ENCODE measurements around the gene RPS16.
"Not testable (repeated sequence)": the region's sequence is repeated elsewhere in the genome, so short reads cannot be mapped to it uniquely, and the experiment has no call there.

Gene RPS16

DNA sequence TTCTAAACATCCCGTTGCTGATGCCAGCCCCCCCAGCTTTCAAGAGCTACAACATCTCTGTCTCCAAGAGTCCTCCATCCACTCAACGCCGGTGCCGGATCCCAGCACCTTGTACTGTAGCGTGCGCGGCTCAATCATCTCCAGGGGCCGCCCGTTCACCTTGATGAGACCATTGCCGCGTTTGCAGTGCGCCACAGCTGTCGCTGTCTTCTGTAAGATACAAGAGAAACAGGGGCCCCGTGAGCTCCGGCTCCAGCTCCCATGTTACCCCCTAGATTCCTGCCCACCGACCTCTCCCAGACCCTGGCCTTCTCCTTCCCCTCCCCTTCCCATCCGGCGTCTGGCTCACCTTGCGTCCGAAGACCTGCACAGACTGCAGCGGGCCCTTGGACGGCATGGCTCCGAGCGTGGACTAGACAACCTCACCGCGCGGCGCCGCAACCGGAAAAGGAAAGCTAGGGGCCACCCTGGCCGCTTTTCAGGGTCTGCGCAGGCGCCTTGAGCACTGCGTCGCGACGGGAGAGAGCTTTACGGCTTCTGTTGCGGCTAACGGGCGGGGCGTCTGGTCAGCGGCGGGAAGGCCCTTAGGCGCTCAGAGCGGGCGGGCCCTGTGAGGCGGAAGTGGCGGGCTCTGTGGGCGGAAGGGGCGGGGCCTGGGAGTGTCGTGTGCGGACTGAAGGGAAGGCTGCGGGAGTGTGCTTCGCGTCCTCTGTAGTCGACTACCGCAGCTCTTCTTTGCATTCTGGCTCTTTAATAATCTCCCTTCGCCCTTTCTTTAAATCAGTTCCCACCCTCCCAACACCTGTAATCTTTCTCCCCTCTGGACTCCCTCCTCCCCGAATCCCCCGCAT lies at the start of gene RPS16:
RPS16 (minus strand) TSS at position 451 of the 851 bp plus-strand sequence; CDS start at position 397, 54 bp downstream.
- peak; percentile 95 for DNase-seq (ENCODE audit: low read depth)

DNA sequence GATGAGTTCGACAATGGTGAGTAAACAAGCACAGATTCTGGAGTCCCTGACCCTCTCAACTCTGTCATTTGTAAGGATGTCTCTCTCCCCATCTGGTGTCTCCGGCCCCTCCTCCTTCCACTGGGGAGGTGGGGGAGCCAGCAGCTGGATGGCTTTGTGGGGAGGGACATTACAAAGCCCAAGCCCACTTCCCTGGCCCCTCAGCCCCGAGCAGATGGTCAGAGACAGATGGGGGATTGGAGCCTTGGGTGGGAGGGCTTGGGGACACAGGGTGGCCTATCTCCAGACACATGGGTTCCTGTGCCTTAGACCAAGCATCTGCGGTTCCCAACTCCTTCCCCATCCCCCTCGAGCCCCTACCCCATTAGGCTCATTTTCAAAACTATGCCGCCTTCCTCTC lies 47.4 kb upstream of the RPS16 start:
- no peak for DNase-seq (ENCODE audit: low read depth)

DNA sequence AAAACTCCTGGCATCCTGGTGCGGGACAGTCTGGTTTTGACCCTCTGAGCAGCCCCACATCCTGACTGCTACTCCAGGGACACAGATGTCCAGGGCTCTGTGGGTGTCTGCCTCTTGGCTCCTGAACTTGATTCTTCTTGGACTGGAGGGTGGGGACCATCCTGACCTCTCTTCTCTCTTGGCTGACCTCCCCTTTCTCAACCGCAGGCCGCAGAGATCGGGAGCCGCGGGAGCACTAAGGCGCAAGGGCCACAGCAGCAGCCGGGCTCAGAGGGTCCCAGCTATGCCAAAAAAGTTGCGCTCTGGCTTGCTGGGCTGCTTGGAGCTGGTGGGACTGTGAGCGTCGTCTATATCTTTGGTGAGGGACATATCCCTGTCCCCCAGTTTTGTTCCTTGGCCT lies 45.9 kb upstream of the RPS16 start:
- DNase-seq (ENCODE audit: low read depth) = no peak

DNA sequence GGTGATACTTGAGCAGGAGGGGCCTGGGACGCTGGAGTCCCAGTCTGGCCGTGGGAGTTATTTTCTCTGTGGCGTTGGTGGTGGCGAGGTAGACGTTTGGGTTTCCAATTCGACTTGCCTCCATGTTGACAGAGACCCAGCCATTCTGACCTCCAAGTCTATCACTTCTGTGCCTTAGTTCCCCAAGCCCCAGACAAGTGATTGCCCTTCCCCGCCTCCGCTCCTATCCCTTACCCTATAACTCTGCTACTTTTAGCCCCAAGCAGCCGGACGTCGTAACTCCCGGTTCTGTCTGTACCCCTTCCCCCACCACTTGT lies 45.4 kb upstream of the RPS16 start:
- no peak for DNase-seq (ENCODE audit: low read depth)

DNA sequence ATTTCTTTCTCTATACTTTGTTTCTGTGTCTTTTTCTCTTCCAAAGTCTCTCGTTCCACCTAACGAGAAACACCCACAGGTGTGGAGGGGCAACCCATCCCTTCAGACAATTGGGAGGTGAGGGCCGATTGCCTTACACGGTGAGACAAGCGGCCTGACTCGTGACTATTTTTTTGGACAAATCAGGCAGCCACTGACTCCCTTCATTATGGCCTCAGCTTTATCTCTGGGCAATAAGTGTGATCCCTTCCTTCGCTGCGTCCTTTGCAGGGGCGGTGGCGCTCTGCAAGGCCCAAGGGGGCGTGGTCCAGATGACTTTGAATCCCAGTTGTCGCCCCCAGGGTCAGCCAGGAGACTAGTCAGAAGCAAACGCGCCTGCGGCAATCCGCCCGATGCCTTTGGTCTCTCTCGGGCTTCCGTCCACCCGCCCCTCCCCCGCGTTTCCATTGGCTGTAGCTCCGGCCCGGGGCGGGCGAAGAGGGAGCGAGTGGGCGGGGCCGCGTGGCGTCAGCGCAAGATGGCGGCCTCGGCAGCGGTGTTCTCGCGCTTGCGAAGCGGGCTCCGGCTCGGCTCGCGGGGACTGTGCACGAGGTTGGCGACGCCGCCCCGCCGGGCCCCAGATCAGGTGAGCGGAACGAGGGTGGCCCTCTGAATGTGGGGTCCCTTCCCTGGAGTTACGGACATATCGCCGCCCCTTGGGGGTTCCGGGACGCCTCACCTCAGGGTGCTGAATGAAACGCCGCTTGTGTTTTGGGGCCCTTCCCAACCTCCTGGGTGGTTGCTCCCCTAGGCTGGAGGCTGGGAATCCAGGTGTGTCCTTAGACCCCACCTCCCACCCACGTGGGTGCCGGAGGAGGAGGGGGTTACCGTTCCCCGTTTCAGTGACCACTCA lies 44.8 kb upstream of the RPS16 start, which contains the start of gene TIMM50:
TIMM50 (plus strand) TSS at position 502 of the 892 bp plus-strand sequence; CDS start at position 518, 16 bp downstream.
- peak; percentile 86 for DNase-seq (ENCODE audit: low read depth)

DNA sequence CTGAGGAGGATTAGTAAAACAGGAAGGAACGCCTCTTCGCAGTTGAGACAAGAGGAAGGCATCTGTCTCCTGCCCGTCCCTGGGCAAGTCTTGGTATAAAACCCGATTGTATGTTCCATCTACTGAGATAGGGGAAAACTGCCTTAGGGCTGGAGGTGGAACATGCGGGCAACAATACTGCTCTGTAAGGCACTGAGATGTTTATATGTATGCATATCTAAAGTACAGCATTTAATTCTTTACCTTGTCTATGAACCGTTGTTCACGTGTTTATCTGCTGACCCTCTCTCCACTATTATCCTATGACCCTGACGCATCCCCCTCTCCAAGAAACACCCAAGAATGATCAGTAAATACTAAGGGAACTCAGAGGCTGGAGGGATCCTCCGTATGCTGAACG lies 44.2 kb upstream of the RPS16 start:
- no peak for DNase-seq (ENCODE audit: low read depth)

DNA sequence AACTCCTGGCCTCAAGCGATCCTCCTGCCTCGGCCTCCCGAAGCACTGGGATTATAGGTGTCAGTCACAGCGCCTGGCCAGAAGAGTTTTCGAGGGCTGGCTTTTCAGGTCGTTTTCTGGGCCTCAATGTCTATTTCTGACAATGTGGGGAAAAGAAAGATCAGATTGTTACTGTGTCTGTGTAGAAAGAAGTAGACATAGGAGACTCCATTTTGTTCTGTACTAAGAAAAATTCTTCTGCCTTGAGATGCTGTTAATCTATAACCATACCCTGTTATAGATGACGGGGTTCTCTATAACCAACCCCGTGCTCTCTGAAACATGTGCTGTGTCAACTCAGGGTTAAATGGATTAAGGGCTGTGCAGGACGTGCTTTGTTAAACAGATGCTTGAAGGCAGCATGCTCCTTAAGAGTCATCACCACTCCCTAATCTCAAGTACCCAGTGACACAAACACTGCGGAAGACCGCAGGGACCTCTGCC lies 43.6 kb upstream of the RPS16 start:
- not testable (repeated sequence) for DNase-seq (ENCODE audit: low read depth)

DNA sequence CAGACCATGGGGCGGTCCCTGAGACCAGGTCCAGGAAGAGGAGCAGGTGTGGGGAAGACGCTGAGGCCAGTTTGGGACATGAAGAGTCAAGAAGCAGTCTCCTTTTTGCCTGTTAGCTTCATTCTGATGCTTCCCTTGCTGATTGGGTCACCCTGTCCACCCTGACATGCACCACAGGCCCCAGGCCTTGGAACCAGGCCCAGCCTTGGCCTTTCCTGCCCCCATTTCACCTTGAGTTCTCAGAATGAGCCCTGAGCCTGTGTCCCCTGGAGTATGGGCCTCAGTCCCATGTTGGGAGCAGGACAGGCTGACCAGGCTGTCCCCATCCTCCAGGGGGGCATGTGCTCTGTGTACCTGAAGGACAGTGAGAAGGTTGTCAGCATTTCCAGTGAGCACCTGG lies 40.0 kb upstream of the RPS16 start:
- no peak for DNase-seq (ENCODE audit: low read depth)

DNA sequence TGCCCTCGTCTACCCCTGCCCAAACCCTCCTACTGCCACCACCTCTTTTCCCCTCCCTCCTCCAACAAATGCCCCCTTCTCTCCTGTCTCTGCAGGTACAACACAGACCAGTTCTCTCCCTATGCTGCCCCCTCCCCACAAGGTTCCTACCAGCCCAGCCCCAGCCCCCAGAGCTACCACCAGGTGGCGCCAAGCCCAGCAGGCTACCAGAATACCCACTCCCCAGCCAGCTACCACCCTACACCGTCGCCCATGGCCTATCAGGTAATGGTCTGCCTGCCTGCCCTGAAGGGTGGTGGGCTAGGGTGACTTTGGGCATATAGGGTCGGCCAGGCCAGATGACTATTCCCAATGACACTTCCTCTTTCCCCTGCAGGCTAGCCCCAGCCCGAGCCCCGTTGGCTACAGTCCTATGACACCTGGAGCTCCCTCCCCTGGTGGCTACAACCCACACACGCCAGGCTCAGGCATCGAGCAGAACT lies 38.4 kb upstream of the RPS16 start:
- DNase-seq (ENCODE audit: low read depth) = peak; percentile 14

DNA sequence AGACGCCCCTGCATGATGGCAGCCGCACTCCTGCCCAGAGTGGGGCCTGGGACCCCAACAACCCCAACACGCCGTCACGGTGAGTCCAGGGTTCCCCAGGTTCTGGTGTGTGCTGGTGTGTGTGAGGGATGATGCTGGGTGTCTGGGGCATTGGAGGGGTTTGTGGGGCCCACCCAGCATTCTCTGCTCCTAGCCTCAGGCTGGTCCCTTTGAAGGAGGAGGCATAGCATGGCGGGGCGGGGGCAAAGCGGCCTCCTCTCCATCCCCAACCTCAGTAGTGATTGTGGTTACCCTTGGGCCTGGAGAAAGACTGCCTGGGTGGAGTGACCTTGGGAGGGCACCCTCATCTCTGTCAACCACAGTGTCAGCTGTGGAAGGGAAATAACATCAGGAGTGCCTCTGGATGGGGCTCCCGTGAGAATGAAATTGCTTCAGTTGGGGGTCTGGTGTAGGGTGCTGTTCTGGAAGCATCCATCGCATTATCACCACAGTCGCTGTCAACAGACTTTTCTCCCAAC lies 37.8 kb upstream of the RPS16 start:
- DNase-seq (ENCODE audit: low read depth) = no peak

DNA sequence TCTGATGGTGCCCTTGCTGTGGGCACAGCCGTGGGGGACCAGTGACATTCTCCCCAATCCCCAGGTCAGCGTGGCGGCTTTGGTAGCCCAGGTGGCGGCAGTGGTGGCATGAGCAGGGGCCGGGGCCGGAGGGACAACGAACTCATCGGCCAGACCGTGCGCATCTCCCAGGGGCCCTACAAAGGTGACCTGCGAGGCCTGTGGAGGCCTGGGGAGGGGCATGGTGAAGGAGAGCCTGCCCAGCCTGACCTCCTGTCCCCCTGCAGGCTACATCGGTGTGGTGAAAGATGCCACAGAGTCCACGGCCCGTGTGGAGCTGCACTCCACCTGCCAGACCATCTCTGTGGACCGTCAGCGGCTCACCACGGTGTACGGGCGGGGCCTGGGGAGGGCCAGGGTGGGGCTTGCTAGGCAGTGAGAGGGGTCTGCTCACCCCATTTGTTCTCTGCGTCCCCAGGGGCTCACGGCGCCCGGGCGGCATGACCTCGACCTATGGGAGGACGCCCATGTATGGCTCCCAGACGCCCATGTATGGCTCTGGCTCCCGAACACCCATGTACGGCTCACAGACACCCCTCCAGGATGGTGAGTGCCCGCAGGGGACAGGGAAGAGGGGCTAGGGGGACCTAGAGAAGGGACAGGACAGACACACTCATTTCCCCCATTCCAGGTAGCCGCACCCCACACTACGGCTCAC lies 37.1 kb upstream of the RPS16 start:
- no peak for DNase-seq (ENCODE audit: low read depth)

DNA sequence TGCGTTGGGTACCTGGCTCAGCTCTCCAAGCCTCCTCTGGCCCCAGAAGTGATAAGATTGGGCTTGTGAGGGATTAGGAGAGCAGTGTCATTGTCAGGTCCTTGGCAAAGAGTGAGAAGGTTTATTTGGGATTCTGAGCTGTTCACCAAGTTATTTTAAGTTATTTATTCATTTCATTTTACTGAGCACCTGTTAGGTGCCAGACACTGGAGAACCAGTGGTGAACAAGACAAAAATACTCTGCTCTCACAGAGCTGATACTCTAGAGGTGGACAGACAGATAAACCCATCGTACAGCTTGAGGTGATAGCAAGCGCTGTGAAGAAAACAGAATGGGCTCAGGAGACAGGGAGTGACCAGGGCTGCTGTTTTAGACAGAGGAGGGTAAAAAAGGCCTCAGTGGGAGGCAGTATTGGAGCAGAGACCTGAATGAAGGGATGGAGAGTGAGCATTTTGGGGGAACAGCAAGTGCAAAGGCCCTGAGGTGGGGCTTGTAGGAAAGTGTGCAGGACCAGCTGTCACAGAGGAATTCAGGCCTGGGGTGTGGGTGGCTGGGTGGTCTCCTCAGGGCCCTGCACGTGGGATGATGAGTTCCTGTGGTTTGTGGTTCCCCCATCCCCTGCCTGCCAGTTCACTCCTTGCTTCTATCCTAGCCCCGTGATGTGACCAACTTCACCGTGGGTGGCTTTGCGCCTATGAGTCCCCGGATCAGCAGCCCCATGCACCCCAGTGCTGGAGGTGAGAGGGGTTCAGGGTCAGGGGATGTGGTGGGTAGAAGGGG lies 36.2 kb upstream of the RPS16 start:
- no peak for DNase-seq (ENCODE audit: low read depth)

DNA sequence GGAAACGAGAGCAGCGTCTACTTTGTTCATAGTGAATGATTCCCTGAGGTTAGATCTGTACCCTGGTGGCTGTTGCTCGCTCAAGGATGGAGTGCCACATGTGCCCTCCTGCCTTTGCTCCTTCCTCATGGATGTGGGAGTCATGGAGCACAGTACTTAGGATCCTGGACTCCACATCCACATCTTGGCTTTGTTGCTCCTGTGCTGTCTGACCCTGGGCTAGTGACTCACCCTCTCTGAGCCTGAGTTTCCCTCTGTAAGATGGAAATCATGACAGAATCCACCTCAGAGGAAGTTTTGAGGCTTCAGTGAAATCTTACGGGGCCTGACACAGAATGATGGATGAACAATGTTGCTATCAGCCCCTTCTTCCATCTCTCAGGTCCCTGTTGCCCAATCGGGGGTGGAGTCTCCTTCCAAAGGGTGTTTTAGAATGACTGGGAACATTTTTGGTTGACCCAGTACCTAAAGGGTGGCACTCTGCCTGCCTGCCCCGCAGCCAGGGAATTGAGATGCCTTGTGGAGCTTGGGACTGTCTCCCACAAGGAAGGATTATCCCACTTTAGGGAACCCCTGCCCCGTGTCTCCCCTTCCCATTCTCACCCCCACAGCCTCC lies 35.1 kb upstream of the RPS16 start:
- DNase-seq (ENCODE audit: low read depth) = no peak

DNA sequence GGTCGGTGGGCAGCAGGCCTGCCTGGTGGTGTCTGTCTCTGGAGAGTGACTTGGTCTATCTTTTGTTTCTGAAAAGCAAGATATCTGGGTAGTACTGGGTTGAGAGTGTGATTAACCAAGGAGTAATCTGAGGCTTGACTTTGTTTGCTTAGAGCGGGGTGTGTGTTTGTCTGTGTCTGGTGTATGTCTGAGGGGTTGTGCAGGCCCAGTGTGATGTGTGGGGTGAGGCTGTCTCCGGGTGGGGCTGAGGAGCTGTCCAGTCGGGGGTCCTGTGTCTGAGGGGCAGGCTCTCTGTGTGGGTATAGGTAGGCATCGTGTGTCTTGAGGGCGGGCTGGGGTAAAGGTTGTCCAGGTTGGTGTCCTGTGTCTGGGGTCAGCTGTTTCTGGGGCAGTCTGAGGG lies 33.8 kb upstream of the RPS16 start:
- no peak for DNase-seq (ENCODE audit: low read depth)

DNA sequence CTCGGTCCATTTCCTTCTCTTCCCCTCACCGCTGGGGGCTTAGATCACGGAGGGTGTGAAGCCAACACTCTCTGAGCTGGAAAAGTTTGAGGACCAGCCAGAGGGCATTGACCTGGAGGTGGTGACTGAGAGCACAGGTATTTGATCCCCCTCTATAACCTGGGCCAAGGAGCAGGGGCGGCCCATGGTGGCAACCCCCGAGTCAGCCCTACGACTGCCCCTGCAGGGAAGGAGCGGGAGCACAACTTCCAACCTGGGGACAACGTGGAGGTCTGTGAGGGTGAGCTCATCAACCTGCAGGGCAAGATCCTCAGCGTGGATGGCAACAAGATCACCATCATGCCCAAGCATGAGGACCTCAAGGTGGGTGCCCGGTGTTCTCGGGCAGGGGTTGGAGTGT lies 33.3 kb upstream of the RPS16 start:
- no peak for DNase-seq (ENCODE audit: low read depth)

DNA sequence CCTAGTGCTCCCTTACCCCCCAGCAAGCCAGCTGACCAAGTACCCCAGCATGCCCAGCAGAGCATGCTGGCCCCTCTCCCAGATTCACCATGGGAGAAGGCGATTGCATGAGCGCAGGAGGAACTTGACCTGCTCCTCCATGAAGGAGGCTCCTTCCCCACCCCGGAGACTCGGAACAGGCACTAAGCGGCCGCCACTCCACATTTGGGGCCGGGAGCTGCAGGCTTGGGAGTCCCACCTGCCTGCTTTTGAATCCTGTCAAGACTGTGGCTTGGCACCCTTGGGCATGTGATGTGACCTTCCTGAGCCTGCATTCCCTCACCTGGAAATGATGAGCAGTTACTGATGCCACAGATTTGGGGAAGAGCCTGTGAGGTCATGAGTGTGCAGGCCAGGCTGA lies 32.2 kb upstream of the RPS16 start:
- no peak for DNase-seq (ENCODE audit: low read depth)

DNA sequence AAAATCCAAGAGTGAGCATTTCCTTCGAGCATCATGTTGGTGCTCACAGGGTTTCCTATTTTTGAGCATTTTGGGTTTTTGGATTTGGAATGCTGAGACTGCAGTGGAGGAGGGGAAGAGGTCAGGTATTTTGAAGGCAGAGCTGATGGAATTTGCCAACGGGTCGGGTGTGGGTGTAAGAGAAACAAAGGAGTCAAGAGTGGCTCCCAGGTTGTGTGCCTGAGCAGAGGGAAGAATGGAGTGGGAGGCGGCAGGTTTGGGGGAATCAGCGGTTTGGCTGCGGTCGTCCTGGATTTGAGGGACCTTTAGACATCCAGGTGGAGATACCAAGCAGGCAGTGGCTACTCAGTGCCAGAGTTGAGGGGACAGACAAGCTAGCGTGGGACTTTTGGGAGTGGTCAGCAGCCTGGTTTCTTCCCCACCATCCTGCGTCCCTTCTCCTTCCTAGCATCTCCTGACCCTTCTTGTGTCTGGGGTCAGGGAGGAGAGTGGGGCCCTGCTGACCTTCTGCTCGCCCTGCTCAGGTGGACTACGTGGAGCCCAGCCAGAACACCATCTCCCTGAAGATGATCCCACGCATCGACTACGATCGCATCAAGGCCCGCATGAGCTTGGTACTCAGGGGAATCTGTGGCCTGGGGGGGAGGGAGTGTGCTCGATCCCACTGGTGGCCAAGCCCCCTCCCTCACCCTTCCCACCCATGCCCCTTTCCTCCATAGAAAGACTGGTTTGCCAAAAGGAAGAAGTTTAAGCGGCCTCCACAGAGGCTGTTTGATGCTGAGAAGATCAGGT lies 30.4 kb upstream of the RPS16 start:
- DNase-seq (ENCODE audit: low read depth) = no peak

DNA sequence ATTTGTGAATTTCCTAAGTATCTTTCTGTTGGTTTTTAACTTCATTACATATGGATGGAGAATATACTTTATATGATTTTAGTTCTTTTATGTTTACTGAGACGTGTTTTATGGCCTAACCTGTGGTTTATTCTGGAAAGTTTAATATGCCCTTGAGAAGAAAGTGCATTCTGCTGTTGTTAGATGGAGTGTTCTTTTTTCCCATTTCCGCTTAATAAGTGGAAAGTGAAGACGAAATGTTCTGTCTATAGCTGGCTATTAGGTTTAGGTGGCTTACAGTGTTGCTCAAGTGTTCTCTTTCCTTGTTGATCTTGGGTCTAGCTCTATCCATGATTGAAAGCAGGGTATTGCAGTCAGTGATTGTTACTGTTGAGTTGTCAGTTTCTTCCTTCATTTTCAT lies 27.7 kb upstream of the RPS16 start:
- DNase-seq (ENCODE audit: low read depth) = no peak

DNA sequence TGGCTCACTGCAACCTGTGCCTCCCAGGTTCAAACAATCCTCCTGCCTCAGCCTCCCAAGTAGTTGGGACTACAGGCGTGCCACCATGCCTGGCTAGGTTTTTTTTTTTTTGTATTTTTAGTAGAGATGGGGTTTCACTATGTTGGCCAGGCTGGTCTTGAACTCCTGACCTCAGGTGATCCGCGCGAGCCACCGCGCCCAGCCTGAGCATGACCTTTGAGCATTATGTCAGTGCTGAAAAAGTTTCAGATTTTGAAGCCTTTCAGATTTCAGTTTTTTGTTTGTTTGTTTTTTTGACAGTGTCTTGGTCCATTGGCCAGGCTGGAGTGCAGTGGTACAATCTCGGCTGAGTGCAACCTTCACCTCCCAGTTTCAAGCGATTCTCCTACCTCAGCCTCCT lies 15.5 kb upstream of the RPS16 start:
- not testable (repeated sequence) for DNase-seq (ENCODE audit: low read depth)

All from fibroblast of the conjunctiva (primary cell).